GM13976 (cell line): ENCODE data around the gene ZNF653.

Experiments used
- DNase-seq: peaks from one replicate; pipeline ENCODE4 v3.0.0; 2012; ENCODE audit warnings: low spot score
- in situ Hi-C: fragments of 300-500 bp; cut with MboI; formaldehyde crosslinking; loops from one replicate; pipeline ENCODE4 v1.12.0; 2022; ENCODE audit warnings: low sequenced_read_pairs, mixed read lengths, inconsistent platforms; ENCODE audit not compliant: unreplicated experiment
- TF ChIP-seq, protein P1 (sequence below): IDR thresholded peaks from 2 replicates; pipeline ENCODE4 v1.5.1; 2012; ENCODE audit warnings: borderline replicate concordance, mild to moderate bottlenecking; ENCODE audit not compliant: insufficient read depth; ENCODE audit errors: extremely low read depth, missing control alignments, control extremely low read depth

ZNF653 gene

DNA sequence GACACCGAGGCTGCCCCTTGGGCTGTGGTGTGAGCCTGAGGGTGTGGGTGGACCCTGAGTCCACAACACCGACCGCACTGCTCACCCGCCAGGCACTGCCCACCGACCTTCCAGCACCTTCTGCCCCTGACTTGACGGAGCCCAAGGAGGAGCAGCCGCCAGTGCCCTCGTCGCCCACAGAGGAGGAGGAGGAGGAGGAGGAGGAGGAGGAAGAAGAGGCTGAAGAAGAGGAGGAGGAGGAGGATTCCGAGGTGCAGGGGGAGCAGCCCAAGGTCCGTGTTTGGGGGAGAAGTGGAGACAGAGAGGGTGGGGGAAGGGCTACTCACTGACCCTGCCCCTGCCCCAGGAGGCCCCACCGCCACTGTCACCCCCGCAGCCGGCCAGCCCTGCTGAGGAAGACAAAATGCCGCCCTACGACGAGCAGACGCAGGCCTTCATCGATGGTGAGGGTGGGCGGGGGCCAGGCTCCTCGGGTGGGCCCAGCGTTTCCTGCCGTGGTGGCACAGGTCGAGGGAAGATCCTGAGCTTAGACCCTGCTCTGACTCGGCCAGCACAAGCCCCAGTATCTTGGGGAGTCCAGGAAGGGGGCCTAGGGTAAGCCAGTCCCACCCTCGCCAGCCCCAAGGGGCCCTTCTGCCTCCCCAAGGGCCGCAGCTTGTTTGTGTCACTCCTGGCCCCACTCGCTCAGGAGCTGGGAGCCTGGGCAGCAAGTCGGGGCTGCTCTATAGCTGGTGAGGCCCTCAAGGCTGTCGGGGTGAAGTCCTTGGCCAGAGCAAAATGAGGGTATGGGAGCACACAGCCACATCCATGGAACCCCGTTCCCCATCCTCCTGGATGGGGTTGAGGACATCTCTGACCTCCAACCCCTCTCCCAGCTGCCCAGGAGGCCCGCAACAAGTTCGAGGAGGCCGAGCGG lies 58.0 kb downstream of the ZNF653 start:
- DNase-seq: no peak
- TF ChIP-seq, protein P1, sequence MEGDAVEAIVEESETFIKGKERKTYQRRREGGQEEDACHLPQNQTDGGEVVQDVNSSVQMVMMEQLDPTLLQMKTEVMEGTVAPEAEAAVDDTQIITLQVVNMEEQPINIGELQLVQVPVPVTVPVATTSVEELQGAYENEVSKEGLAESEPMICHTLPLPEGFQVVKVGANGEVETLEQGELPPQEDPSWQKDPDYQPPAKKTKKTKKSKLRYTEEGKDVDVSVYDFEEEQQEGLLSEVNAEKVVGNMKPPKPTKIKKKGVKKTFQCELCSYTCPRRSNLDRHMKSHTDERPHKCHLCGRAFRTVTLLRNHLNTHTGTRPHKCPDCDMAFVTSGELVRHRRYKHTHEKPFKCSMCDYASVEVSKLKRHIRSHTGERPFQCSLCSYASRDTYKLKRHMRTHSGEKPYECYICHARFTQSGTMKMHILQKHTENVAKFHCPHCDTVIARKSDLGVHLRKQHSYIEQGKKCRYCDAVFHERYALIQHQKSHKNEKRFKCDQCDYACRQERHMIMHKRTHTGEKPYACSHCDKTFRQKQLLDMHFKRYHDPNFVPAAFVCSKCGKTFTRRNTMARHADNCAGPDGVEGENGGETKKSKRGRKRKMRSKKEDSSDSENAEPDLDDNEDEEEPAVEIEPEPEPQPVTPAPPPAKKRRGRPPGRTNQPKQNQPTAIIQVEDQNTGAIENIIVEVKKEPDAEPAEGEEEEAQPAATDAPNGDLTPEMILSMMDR: no peak
- in situ Hi-C loops: no loop called here

DNA sequence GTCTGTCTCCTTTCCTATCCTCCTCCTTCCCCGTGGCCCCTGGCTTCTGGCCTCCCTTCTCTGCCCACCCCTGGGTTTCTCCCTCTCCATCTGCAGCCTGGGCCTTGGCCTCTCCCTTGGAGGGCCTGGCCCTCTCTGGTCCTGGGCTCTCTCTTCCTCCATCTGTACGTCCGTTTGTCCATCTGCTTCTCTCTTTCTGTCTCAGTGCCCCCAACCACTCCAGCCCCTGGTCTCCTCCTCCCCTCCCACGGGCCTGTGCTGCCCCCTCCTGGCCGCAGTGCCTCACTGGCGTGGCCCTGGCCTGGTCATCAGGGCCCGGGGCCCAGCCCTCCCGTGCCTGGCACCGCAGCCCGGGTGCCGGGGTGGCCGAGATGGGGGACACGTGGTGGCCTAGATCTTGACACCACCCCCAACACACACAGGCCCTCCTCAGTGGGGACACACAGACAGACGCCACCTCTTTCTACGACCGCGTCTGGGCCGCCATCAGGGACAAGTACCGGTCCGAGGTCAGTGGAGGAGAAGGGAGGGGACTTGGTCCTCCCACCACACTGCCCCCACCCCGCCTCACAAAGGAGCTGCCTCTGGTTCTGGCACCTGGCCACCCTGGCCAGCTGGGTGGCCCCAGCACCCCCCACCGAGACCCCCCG lies 58.9 kb downstream of the ZNF653 start:
- DNase-seq: peak; percentile 81
- TF ChIP-seq, protein P1: peak; percentile 87
- in situ Hi-C loops: no loop called here

DNA sequence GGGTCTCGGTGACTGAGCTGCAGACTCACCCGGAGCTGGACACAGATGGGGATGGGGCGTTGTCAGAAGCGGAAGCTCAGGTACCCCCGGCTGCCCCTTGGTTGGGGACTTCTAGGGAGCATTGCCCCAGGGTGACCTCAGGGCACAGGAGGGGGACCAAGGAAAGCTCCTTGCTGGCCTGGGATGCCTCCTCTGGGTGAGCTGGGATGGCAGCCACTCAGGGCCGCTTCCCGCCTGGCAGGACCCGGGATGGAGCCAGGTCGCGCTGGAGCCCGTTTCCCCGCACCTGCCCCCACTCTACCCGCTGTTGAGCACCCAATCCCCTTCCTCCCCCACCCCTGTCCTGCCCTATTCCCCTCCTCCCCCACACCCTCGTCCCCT lies 59.4 kb downstream of the ZNF653 start:
- TF ChIP-seq, protein P1: no peak
- in situ Hi-C loops: no loop called here
- DNase-seq: no peak

DNA sequence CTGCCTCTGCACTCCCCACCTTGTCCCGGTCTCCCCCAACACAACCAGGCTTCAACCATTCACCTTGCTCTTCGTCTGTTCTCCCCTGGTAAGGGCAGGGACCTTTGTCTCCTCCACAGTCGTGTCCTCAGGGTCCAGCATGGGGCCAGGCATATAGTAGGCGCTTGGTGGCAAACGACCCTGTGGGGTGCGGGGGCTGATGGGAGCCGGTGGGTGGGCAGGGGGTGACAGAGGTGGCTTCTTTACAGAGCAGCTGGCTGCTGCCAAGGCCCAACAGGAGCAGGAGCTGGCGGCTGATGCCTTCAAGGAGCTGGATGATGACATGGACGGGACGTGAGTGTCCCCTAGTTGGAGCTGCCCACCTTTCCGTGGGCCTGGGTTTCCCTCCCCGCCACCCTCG lies 60.5 kb downstream of the ZNF653 start:
- in situ Hi-C loops: no loop called here
- DNase-seq: no peak
- TF ChIP-seq, protein P1: no peak

DNA sequence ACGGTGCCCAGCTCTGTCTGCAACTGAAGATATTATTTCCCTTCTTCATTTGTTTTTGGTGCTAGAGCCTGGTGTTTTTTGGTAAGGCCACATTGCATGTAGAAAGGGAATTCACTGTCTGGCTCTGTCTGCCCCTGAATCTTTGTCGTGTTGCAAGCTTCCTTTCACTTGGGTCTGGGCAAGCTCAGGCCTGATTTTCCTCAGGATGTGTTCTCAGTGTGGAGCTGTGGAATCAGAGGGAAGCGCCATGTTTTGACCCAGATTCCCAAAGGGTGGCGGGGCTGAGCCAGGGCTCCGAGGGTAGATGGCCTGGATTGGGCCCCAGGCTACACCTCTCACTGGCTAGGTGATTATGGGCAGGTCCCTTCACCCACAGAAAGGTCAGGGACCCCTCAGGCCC lies 61.6 kb downstream of the ZNF653 start:
- in situ Hi-C loops: no loop called here
- TF ChIP-seq, protein P1: no peak
- no peak for DNase-seq

DNA sequence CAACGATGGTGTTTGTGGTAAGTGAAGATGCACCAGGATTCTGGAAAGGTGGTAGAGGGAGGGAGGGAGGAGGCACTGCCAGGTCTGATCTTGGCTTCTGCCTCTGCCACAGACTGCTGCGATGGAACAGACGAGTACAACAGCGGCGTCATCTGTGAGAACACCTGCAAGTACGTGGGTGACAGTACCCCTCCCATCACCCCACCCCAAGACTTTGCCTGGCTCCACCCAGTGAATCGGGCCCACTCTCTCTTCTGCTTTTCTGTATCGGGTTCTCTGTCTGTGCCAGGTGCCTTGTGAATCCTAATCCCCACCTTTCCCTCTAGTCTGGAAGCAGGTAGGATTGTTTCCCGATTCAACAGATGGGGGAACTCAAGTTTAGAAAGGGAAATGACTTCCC lies 67.7 kb downstream of the ZNF653 start:
- in situ Hi-C loops: no loop called here
- peak; percentile 43 for DNase-seq
- TF ChIP-seq, protein P1: no peak
